ENCODE measurements around the gene LOXL1. TPM values are rescaled to one million over a fixed set of nuclear protein-coding genes. Genes with fewer than 3 reads are reported as not detected.
A peak's percentile ranks its signal among the peaks of the same experiment; 100 is the strongest.

Gene LOXL1
- total and polyA plus RNA-seq, 2 of the 13 experiments (the other 11 are each of a cell fraction or from before 2014, with no cell fraction given), result 0.51 to 1.3 TPM

GRCh38 chr15:73897441-73898261 lies 28.6 kb upstream of the LOXL1 start:
- no peak overlapping the region for H3K9ac ChIP-seq (ENCODE audit: insufficient read depth, low read depth, low read length)
- ATAC-seq (peak; percentile 92), DNase-seq (ENCODE audit: low spot score) (peak; percentile 25), FAIRE-seq (no peak)
- no TSS peak for BruUV-seq (replicated peaks)
- H3K79me2 ChIP-seq (ENCODE audit: insufficient read depth, low read length), result no peaks in the 10 kb centered on the region
- H3K4me2 ChIP-seq (ENCODE audit: low read depth, low read length), result no peak overlapping the region
- H3K9me3 ChIP-seq (ENCODE audit: low read length), result no peaks in the 10 kb centered on the region
- POLR2A ChIA-PET, result no interaction called here
- H3K27ac ChIP-seq (ENCODE audit: extremely low read length, insufficient read depth, low read length), result no peak overlapping the region
- CTCF ChIA-PET (ENCODE audit: low intra/inter-chr PET ratio, low total read pairs), result no interaction called here
- WGBS (ENCODE audit: low lambda C conversion rate), result 47% methylated on average over 6 of the region's 15 CpGs
- intact Hi-C loops (cut with micrococcal nuclease; ENCODE audit: unreplicated experiment), result no loop called here
- H3K36me3 ChIP-seq (replicated peaks in 1 of 2; ENCODE audit: control insufficient read depth in 1 of 2, insufficient read depth in 2 of 2, low read length in 2 of 2), result no peaks in the 10 kb centered on the region
- H4K20me1 ChIP-seq (ENCODE audit: insufficient read depth, low read length), result no peaks in the 10 kb centered on the region
- TF ChIP-seq ZNF615 (CRISPR knock-in tag; IDR thresholded peaks at IDR 0.05; ENCODE audit: borderline replicate concordance), result no peak
- peak; percentile 87 for TF ChIP-seq CTCF (CRISPR knock-in tag; IDR thresholded peaks at IDR 0.05)
- no peak for TF ChIP-seq GABPA (IDR thresholded peaks at IDR 0.05; ENCODE audit: low read depth, low read length)
- peak; percentile 71 for TF ChIP-seq GABPA (CRISPR knock-in tag; IDR thresholded peaks at IDR 0.05; ENCODE audit: low read depth)
- TF ChIP-seq ZNF572 (CRISPR knock-in tag; IDR thresholded peaks at IDR 0.05), result peak; percentile 100
- peak; percentile 16 for TF ChIP-seq XRCC5 (optimal IDR thresholded peaks at IDR 0.05; ENCODE audit: low read length)
- no peak for TF ChIP-seq MEF2D (CRISPR knock-in tag; IDR thresholded peaks at IDR 0.05)
- peak; percentile 59 for TF ChIP-seq GABPB1 (CRISPR knock-in tag; IDR thresholded peaks at IDR 0.05)
- no peak for TF ChIP-seq ZNF766 (CRISPR knock-in tag; IDR thresholded peaks at IDR 0.05; ENCODE audit: borderline replicate concordance)
- TF ChIP-seq RAD21 (CRISPR knock-in tag; IDR thresholded peaks at IDR 0.05), result peak; percentile 14; the same call in 1 of the 2 replicates
- TF ChIP-seq HDAC6 (IDR thresholded peaks at IDR 0.05; ENCODE audit: low read depth, low read length), result no peak
- TF ChIP-seq STAG1 (CRISPR knock-in tag; IDR thresholded peaks at IDR 0.05), result peak; percentile 28; the same call in 1 of the 2 replicates
- in situ Hi-C loops (cut with HindIII; ENCODE audit: extremely low pct_ligation_motif_present, low pct_unique_long_range_greater_than_20kb), result no loop called here
- no peak overlapping the region for H2AFZ ChIP-seq (ENCODE audit: low read length)
- H3K27me3 ChIP-seq (ENCODE audit: control insufficient read depth in 1 of 2, insufficient read depth in 2 of 2, low read length in 2 of 2), result peaks cover 0 to 3% of the 10 kb centered on the region in 2 experiments; a peak in 1 of 5 replicates
- no peak overlapping the region for H3K4me3 ChIP-seq (replicated peaks in 1 of 3; ENCODE audit: insufficient read depth in 1 of 3, low read depth in 2 of 3, low read length in 3 of 3)
- no peaks in the 10 kb centered on the region for H3K4me1 ChIP-seq (ENCODE audit: insufficient read depth, low read length)
